ENCODE measurements around the gene PPP3R1. TPM values are rescaled to one million over a fixed set of nuclear protein-coding genes. Genes with fewer than 3 reads are reported as not detected.
A peak's percentile ranks its signal among the peaks of the same experiment; 100 is the strongest.

The PPP3R1 gene
- total RNA-seq, 4 donors from 2014 or later = 9.2 to 32.2 (median 28.1) TPM

DNA sequence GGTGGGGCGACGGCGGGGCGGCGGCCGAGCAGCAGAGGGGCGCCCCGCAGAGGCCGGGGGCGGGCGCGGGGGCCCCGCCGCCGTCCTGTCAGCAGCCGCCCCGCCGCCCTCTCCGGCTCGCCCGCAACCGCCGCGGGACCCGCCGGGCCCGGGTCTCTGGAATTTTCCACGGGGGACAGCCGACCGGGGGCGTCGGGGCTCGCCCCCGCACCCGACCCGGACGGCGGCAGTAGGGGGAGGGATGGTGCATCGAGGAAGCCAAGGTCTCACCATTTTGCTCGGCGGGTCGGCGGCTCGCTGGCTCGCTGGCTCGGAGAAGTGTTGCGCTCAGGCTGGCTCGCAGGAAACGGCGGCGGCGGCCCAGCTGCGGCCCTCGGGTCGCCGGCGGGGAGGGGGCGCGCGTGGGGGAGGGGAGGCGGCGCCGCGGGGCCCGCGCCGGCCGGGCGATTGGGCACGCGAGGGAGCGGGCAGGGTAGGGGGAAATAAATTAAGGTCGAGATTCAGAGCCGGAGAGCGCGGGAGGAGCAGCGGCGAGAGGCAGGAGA, 405 bp downstream of the PPP3R1 start:
- intact Hi-C loops (cut with DNase I; ENCODE audit: low total_unique reads) = loop anchor here (5.0 kb wide), 1 partner anchor 55 kb away; no protein-coding TSS in a partner anchor
- Histone ChIP-seq H3K9me3 (no peaks in the 10 kb centered on the region), H3K27me3 (no peaks in the 10 kb centered on the region), H3K27ac (peak overlapping the region; percentile 98 to 100 (median 98)), H3K36me3 (no peaks in the 10 kb centered on the region), H3K4me1 (peaks cover 28 to 49% (median 45%) of the 10 kb centered on the region in 4 donors), H3K4me3 (peak overlapping the region; percentile 74 to 97 (median 82))
- no peak for TF ChIP-seq EP300 (IDR thresholded peaks at IDR 0.05; ENCODE audit: low read depth)
- no peak for TF ChIP-seq POLR2A (IDR thresholded peaks at IDR 0.05)
- TF ChIP-seq, protein P1, sequence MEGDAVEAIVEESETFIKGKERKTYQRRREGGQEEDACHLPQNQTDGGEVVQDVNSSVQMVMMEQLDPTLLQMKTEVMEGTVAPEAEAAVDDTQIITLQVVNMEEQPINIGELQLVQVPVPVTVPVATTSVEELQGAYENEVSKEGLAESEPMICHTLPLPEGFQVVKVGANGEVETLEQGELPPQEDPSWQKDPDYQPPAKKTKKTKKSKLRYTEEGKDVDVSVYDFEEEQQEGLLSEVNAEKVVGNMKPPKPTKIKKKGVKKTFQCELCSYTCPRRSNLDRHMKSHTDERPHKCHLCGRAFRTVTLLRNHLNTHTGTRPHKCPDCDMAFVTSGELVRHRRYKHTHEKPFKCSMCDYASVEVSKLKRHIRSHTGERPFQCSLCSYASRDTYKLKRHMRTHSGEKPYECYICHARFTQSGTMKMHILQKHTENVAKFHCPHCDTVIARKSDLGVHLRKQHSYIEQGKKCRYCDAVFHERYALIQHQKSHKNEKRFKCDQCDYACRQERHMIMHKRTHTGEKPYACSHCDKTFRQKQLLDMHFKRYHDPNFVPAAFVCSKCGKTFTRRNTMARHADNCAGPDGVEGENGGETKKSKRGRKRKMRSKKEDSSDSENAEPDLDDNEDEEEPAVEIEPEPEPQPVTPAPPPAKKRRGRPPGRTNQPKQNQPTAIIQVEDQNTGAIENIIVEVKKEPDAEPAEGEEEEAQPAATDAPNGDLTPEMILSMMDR (IDR thresholded peaks at IDR 0.05) = no peak
- no peak for TF ChIP-seq POLR2AphosphoS5 (IDR thresholded peaks at IDR 0.05)
- in situ Hi-C loops (cut with MboI; ENCODE audit: low pct_ligation_motif_present in 1 of 4, low pct_unique_long_range_greater_than_20kb in 1 of 4, low sequenced_read_pairs in 3 of 4) = no loop called here
- peak; percentile 29 for DNase-seq
- 0 to 3% methylated on average over 4 to 47 of the region's 78 CpGs for WGBS, 2 donors (ENCODE audit: low coverage in 1 of 2)

DNA sequence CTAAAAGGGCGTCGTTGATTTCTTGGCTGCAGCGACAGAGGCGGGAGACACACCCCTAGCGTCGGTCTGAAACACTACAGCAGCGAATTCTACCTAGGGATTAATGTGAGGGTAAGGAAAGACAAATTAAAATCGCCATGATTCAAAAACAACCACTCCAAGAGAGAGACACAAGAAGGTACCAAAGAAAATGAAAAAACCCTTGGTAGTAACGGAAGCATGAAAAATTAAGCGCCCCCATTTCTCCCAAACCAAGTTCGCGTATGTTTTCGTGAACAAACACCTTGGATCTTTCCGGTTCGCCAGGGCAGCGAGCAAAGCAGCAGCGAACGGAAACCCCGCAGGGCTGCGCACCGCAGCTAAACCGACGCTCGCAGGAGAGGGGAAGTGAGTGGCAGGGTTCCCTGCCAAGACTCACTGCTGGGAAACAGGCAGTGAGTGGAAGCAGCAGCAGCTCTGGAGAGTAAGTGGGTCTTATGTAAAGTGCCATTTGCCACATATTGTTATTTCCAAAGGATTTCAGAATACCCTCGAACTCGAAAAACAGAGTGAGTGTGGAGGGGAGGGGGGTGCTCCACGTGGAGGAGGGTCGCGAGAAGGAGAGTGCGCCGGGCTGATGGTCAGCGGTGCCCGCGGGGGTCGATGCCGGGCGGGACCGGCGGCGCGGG, 1.0 kb downstream of the PPP3R1 start:
- peak; percentile 86 for DNase-seq
- peak overlapping the region; percentile 71 to 97 (median 81) for H3K4me3 ChIP-seq
- 0% methylated on average over 8 to 38 of the region's 41 CpGs for WGBS, 2 donors (ENCODE audit: low coverage in 1 of 2)
- no peaks in the 10 kb centered on the region for H3K27me3 ChIP-seq
- TF ChIP-seq POLR2AphosphoS5 (IDR thresholded peaks at IDR 0.05) (peak; percentile 37 to 56 (median 39)), EP300 (IDR thresholded peaks at IDR 0.05; ENCODE audit: low read depth) (no peak), POLR2A (IDR thresholded peaks at IDR 0.05) (peak; percentile 61)
- TF ChIP-seq, protein P1 (IDR thresholded peaks at IDR 0.05) = peak; percentile 74 to 94 (median 77)
- no peaks in the 10 kb centered on the region for H3K36me3 ChIP-seq
- H3K27ac ChIP-seq = peak overlapping the region; percentile 98 to 100 (median 98)
- H3K4me1 ChIP-seq = peaks cover 28 to 55% (median 49%) of the 10 kb centered on the region in 4 donors
- no peaks in the 10 kb centered on the region for H3K9me3 ChIP-seq
- in situ Hi-C loops (cut with MboI; ENCODE audit: low pct_ligation_motif_present in 1 of 4, low pct_unique_long_range_greater_than_20kb in 1 of 4, low sequenced_read_pairs in 3 of 4) (no loop called here), intact Hi-C loops (cut with DNase I; ENCODE audit: low total_unique reads) (loop anchor here (5.0 kb wide), 1 partner anchor 54 kb away; no protein-coding TSS in a partner anchor)

GRCh38 chr2:68250652-68251186, 1.6 kb downstream of the PPP3R1 start:
- H3K4me3 ChIP-seq = peak overlapping the region; percentile 2 to 97 (median 81)
- no peaks in the 10 kb centered on the region for H3K36me3 ChIP-seq
- no peak for DNase-seq
- in situ Hi-C loops (cut with MboI; ENCODE audit: low pct_ligation_motif_present in 1 of 4, low pct_unique_long_range_greater_than_20kb in 1 of 4, low sequenced_read_pairs in 3 of 4) (no loop called here), intact Hi-C loops (cut with DNase I; ENCODE audit: low total_unique reads) (loop anchor here (5.0 kb wide), 1 partner anchor 53 kb away; no protein-coding TSS in a partner anchor)
- H3K4me1 ChIP-seq = peaks cover 28 to 60% (median 50%) of the 10 kb centered on the region in 4 donors
- no peaks in the 10 kb centered on the region for H3K9me3 ChIP-seq
- H3K27me3 ChIP-seq = no peaks in the 10 kb centered on the region
- WGBS, 2 donors (ENCODE audit: low coverage in 1 of 2) = 3 to 6% methylated on average over 13 to 15 of the region's 15 CpGs
- H3K27ac ChIP-seq = peak overlapping the region; percentile 98 to 100 (median 98)
- no peak for TF ChIP-seq EP300 (IDR thresholded peaks at IDR 0.05; ENCODE audit: low read depth)
- TF ChIP-seq POLR2A (IDR thresholded peaks at IDR 0.05) = no peak

DNA sequence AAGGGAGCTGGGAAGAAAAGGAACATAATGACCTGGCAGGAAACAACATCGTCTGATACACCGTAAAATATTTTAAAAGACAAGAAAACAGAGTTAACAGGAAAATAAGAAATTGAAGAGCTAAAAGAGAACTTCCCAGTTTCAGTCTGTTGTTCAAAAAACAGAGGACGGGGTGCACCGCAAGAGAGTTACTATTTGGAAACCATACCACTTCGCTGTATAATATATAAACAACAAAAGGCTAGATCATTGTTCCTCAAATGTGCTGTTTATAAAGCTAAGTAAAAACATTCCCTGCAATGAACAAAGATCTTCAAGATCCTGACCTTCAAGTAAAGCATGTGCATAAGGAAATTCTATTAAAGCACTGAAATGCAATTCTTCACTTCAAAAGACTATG, 2.1 kb downstream of the PPP3R1 start:
- TF ChIP-seq POLR2AphosphoS5 (IDR thresholded peaks at IDR 0.05) = no peak
- no peak for TF ChIP-seq POLR2A (IDR thresholded peaks at IDR 0.05)
- TF ChIP-seq, protein P1 (IDR thresholded peaks at IDR 0.05) = no peak
- no peak for TF ChIP-seq EP300 (IDR thresholded peaks at IDR 0.05; ENCODE audit: low read depth)
- H3K4me3 ChIP-seq = peak overlapping the region in 3 of 4 donors; percentile 74 to 97 (median 88)
- no peak for DNase-seq
- 15 to 16% methylated on average over 5 of the region's 5 CpGs for WGBS, 2 donors (ENCODE audit: low coverage in 1 of 2)
- H3K9me3 ChIP-seq = no peaks in the 10 kb centered on the region
- in situ Hi-C loops (cut with MboI; ENCODE audit: low pct_ligation_motif_present in 1 of 4, low pct_unique_long_range_greater_than_20kb in 1 of 4, low sequenced_read_pairs in 3 of 4) (no loop called here), intact Hi-C loops (cut with DNase I; ENCODE audit: low total_unique reads) (loop anchor here (5.0 kb wide), 1 partner anchor 53 kb away; no protein-coding TSS in a partner anchor)
- peak overlapping the region; percentile 98 to 100 (median 98) for H3K27ac ChIP-seq
- peaks cover 28 to 65% (median 50%) of the 10 kb centered on the region in 4 donors for H3K4me1 ChIP-seq
- no peaks in the 10 kb centered on the region for H3K27me3 ChIP-seq
- H3K36me3 ChIP-seq = no peaks in the 10 kb centered on the region
